ENCODE data around the gene GRIA2.

The GRIA2 gene

DNA sequence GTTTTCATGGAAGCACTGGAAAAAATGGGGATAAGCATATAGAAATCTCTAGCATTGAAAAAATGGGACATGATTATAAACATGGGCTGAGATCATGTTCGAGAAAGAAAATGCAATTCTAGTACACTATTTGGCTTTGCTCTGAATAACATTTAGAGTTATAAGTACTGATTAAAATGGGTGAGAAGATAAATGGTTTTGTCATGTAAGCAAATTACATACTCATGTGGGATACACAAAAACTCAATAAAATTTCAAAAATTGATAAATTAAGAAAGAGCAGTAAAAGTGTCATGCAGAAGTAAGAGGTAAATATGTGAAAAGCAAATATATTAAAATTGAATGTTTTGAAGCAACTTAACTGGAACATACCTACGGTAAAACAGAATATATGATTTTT, 99.6 kb downstream of the GRIA2 start:
- no peaks in the 10 kb centered on the region for H3K4me1 ChIP-seq (ENCODE audit: control insufficient read depth in 1 of 2, insufficient read depth in 1 of 2, low read depth in 1 of 2, low read length in 1 of 2)
- TF ChIP-seq, protein P1, sequence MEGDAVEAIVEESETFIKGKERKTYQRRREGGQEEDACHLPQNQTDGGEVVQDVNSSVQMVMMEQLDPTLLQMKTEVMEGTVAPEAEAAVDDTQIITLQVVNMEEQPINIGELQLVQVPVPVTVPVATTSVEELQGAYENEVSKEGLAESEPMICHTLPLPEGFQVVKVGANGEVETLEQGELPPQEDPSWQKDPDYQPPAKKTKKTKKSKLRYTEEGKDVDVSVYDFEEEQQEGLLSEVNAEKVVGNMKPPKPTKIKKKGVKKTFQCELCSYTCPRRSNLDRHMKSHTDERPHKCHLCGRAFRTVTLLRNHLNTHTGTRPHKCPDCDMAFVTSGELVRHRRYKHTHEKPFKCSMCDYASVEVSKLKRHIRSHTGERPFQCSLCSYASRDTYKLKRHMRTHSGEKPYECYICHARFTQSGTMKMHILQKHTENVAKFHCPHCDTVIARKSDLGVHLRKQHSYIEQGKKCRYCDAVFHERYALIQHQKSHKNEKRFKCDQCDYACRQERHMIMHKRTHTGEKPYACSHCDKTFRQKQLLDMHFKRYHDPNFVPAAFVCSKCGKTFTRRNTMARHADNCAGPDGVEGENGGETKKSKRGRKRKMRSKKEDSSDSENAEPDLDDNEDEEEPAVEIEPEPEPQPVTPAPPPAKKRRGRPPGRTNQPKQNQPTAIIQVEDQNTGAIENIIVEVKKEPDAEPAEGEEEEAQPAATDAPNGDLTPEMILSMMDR (IDR thresholded peaks at IDR 0.05) = no peak
- no peak overlapping the region for H3K4me3 ChIP-seq (ENCODE audit: low read depth in 1 of 2, low read length in 1 of 2)
- no peak overlapping the region for H3K27ac ChIP-seq
- H3K9me3 ChIP-seq = no peaks in the 10 kb centered on the region
- H3K36me3 ChIP-seq = no peaks in the 10 kb centered on the region
- no peaks in the 10 kb centered on the region for H3K27me3 ChIP-seq

DNA sequence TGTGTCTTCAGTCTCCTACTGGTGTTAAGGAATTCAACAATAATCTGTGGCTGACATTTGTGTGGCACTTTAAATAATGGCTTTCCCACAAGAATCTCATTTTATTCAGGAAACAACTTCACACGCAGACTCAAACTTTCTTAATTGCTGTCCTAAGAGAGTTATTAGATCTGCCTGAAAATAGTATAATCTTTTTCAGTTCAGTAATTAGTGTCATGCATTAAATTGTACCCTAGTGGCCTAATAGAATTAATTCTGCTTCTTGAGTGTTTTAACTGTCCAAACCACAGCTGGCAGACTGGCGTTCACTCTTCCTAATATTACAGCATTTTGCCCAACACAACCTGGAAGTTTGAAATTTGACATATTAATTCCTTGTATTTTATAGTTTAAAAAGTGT, 107.1 kb downstream of the GRIA2 start:
- H3K27ac ChIP-seq = no peak overlapping the region
- H3K9me3 ChIP-seq = no peaks in the 10 kb centered on the region
- H3K36me3 ChIP-seq = no peaks in the 10 kb centered on the region
- H3K4me3 ChIP-seq (ENCODE audit: low read depth in 1 of 2, low read length in 1 of 2) = no peak overlapping the region
- no peaks in the 10 kb centered on the region for H3K27me3 ChIP-seq
- no peaks in the 10 kb centered on the region for H3K4me1 ChIP-seq (ENCODE audit: control insufficient read depth in 1 of 2, insufficient read depth in 1 of 2, low read depth in 1 of 2, low read length in 1 of 2)
- TF ChIP-seq, protein P1 (IDR thresholded peaks at IDR 0.05) = no peak

DNA sequence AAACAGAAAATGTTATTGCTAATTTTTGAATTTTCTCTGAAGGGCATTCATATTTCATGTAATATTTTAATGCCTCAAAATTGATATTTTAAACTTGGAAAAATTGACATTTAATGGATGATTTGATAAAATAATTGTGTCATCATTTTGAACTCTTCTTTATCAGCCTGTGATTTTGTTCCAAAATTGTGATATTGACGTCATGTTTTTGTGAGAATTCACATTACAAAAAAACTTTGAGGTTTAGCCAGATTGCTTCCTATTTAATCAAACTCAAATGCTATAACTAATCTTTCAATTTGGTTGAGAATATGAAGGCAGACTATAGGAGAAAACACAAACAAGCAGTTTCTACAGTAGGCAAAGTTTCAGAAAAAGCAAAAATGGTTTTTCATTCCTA, 137.4 kb downstream of the GRIA2 start:
- TF ChIP-seq, protein P1 (IDR thresholded peaks at IDR 0.05) = no peak
- no peaks in the 10 kb centered on the region for H3K36me3 ChIP-seq

DNA sequence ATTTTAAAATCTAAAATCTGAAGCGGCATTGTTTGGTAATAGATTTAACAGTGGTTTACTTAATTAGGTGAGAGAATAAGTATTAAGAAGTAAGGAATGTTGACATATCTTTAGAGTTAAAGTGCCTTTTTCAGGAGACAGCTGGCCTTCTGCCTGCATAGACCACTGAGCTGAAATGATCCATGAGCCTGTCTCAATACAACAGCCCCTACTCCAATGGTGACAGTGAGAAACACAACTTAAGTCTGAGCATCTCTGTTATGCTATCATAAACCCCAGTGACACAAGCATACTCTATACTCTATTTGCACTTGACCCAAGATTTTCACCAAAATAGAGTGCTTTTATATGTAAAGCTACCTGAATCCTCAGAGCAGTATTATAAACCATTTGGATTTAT, 137.9 kb downstream of the GRIA2 start:
- H3K27ac ChIP-seq = no peak overlapping the region
- H3K36me3 ChIP-seq = no peaks in the 10 kb centered on the region
- H3K4me1 ChIP-seq (ENCODE audit: control insufficient read depth in 1 of 2, insufficient read depth in 1 of 2, low read depth in 1 of 2, low read length in 1 of 2) = no peaks in the 10 kb centered on the region
- no peak overlapping the region for H3K4me3 ChIP-seq (ENCODE audit: low read depth in 1 of 2, low read length in 1 of 2)
- TF ChIP-seq, protein P1 (IDR thresholded peaks at IDR 0.05) = no peak
- no peaks in the 10 kb centered on the region for H3K27me3 ChIP-seq
- H3K9me3 ChIP-seq = no peaks in the 10 kb centered on the region

More for the DNA sequence above, 137.4 kb downstream of the GRIA2 start:
- H3K4me3 ChIP-seq (ENCODE audit: low read depth in 1 of 2, low read length in 1 of 2) = no peak overlapping the region
- no peaks in the 10 kb centered on the region for H3K9me3 ChIP-seq
- H3K4me1 ChIP-seq (ENCODE audit: control insufficient read depth in 1 of 2, insufficient read depth in 1 of 2, low read depth in 1 of 2, low read length in 1 of 2) = no peaks in the 10 kb centered on the region
- H3K27me3 ChIP-seq = no peaks in the 10 kb centered on the region
- H3K27ac ChIP-seq = no peak overlapping the region

DNA sequence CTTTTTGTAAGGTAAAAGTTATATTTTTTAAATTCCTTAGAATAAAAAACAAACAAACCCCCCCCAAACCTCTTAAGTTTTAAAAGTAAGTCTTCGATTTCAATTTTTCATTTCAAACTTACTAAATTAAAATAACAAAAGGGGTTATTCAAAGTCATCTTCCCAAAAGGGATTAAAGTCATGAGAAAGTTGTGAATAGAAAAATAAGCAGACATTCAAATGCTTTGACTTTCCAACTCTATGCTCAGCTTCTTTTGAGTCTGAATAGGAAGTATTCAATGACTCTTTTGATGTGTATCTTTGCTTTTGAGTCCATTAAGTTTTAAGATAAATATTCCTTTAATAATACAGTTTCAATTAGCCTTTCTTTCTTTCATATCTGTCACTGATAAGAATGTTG, 138.3 kb downstream of the GRIA2 start:
- no peak overlapping the region for H3K27ac ChIP-seq
- TF ChIP-seq, protein P1 (IDR thresholded peaks at IDR 0.05) = no peak

DNA sequence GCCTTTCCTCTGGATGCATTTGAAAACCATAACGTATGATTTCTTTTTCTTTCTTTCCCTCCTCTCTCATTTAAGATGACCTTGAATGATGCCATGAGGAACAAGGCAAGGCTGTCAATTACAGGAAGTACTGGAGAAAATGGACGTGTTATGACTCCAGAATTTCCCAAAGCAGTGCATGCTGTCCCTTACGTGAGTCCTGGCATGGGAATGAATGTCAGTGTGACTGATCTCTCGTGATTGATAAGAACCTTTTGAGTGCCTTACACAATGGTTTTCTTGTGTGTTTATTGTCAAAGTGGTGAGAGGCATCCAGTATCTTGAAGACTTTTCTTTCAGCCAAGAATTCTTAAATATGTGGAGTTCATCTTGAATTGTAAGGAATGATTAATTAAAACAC, 142.8 kb downstream of the GRIA2 start:
- Histone ChIP-seq H3K4me3 (ENCODE audit: low read depth in 1 of 2, low read length in 1 of 2) (no peak overlapping the region), H3K36me3 (no peaks in the 10 kb centered on the region), H3K4me1 (ENCODE audit: control insufficient read depth in 1 of 2, insufficient read depth in 1 of 2, low read depth in 1 of 2, low read length in 1 of 2) (no peaks in the 10 kb centered on the region), H3K9me3 (no peaks in the 10 kb centered on the region), H3K27me3 (no peaks in the 10 kb centered on the region), H3K27ac (no peak overlapping the region)
- TF ChIP-seq, protein P1 (IDR thresholded peaks at IDR 0.05) = no peak

More for the DNA sequence above, 138.3 kb downstream of the GRIA2 start:
- Histone ChIP-seq H3K9me3 (no peaks in the 10 kb centered on the region), H3K4me3 (ENCODE audit: low read depth in 1 of 2, low read length in 1 of 2) (no peak overlapping the region), H3K27me3 (no peaks in the 10 kb centered on the region), H3K4me1 (ENCODE audit: control insufficient read depth in 1 of 2, insufficient read depth in 1 of 2, low read depth in 1 of 2, low read length in 1 of 2) (no peaks in the 10 kb centered on the region), H3K36me3 (no peaks in the 10 kb centered on the region)

Data from neutrophil (primary cell).